GM21717 (cell line): ENCODE data around the gene LRRC74B.

Experiments
- ATAC-seq: cut with Tn5 transposase; IDR thresholded peaks from one replicate; pipeline ENCODE4 v1.9.1; 2021; ENCODE audit warnings: mild to moderate bottlenecking, moderate library complexity; ENCODE audit not compliant: unreplicated experiment

The LRRC74B gene

GRCh38 chr22:21101877-21102638 lies 56.3 kb downstream of the LRRC74B start:
- ATAC-seq = no peak

GRCh38 chr22:21102659-21103267 lies 57.0 kb downstream of the LRRC74B start:
- no peak for ATAC-seq

GRCh38 chr22:21103633-21104032 lies 57.9 kb downstream of the LRRC74B start:
- no peak for ATAC-seq

- no peak for ATAC-seq
Observed at GRCh38 chr22:21104126-21104691, 58.5 kb downstream of the LRRC74B start.

- ATAC-seq = no peak
Observed at GRCh38 chr22:21105294-21105693, 59.5 kb downstream of the LRRC74B start.

- no peak for ATAC-seq
Observed at GRCh38 chr22:21106000-21106399, 60.3 kb downstream of the LRRC74B start.

GRCh38 chr22:21108379-21109115 lies 62.8 kb downstream of the LRRC74B start:
- no peak for ATAC-seq
